RWPE2 (cell line): ENCODE data around the gene NTRK2.

Experiments used
- ATAC-seq: fragments of 200-7000 bp; cut with Tn5 transposase; 3 replicates; pipeline ENCODE4 v1.9.1; 2021; ENCODE audit warnings: low read depth
- DNase-seq: peaks from one replicate; pipeline ENCODE4 v3.0.0-alpha.2; 2020; ENCODE audit warnings: low spot score
- H3K27ac ChIP-seq: fragments of 450-650 bp; 2 replicates; pipeline ENCODE4 v1.5.1; 2017; ENCODE audit warnings: mild to moderate bottlenecking; ENCODE audit not compliant: poor library complexity, severe bottlenecking
- H3K27me3 ChIP-seq: fragments of 250-450 bp; sonication (Bioruptor Pico); 2 replicates; pipeline ENCODE4 v1.5.1; 2021; ENCODE audit warnings: mild to moderate bottlenecking, moderate library complexity; ENCODE audit not compliant: insufficient read depth, poor library complexity, severe bottlenecking
- H3K36me3 ChIP-seq: fragments of 250-450 bp; sonication (Bioruptor Pico); 2 replicates; pipeline ENCODE4 v1.5.1; 2020; ENCODE audit warnings: low read depth, mild to moderate bottlenecking, moderate library complexity
- H3K4me1 ChIP-seq: fragments of 250-450 bp; sonication (Bioruptor Pico); 2 replicates; pipeline ENCODE4 v1.5.1; 2021; ENCODE audit warnings: mild to moderate bottlenecking, moderate library complexity; ENCODE audit not compliant: insufficient read depth, poor library complexity, severe bottlenecking
- H3K4me3 ChIP-seq: fragments of 250-450 bp; sonication (Bioruptor Pico); 2 replicates; pipeline ENCODE4 v1.5.1; 2021; ENCODE audit warnings: mild to moderate bottlenecking, moderate library complexity; ENCODE audit not compliant: severe bottlenecking
- H3K9me3 ChIP-seq: fragments of 250-450 bp; sonication (Bioruptor Pico); 2 replicates; pipeline ENCODE4 v1.5.1; 2021; ENCODE audit warnings: mild to moderate bottlenecking, moderate library complexity; ENCODE audit not compliant: severe bottlenecking
- CTCF ChIP-seq: fragments of 450-650 bp; IDR thresholded peaks from one replicate; pipeline ENCODE4 v1.5.1; 2017; ENCODE audit warnings: mild to moderate bottlenecking, moderate library complexity; ENCODE audit not compliant: poor library complexity, severe bottlenecking

NTRK2 gene

DNA sequence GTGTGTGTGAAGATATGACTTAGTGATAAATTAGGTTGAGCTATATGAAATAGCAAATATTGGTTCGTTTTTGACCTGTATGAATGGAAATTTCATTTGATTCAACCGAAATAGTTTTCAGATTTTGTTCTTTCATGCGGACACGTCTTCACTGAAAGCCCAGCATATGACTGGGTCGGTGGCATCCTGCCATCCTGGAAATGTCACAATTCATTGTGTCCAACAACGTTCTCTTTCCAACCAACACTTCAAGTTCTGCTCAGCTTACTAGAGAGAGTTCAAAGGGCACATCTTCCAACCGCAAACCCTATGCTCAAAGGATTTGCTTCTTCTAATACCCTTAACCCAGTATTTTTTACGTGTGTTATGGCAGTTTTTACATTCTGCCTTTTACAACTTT is 252.5 kb downstream of the NTRK2 start:
- no peak for TF ChIP-seq CTCF
- no peaks in the 10 kb centered on the region for H3K9me3 ChIP-seq
- no peak overlapping the region for H3K27ac ChIP-seq
- no peak overlapping the region for H3K4me3 ChIP-seq
- H3K4me1 ChIP-seq, result no peaks in the 10 kb centered on the region
- H3K27me3 ChIP-seq, result no peaks in the 10 kb centered on the region
- ATAC-seq (no peak), DNase-seq (no peak)
- no peaks in the 10 kb centered on the region for H3K36me3 ChIP-seq

DNA sequence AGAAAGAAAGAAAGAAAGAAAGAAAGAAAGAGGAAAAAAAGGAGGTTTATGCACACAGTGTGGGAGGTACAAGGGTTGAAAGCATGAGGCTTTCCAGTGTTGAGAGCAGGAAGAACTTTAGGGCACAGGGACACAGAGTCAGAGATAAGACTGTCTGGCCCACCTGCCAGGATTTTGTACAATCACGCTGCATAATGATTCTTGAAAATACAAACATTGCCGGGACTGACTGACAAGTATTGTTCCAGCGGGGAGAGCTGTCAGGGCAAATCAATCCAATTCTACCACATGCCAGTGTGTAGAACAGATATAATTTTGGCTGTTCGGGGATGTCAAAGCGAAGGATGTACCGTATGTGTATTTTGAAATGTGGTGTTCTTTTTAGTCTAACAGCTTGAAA is 254.7 kb downstream of the NTRK2 start:
- H3K4me3 ChIP-seq, result no peak overlapping the region
- ATAC-seq, result no peak
- no peak for DNase-seq
- H3K4me1 ChIP-seq, result no peaks in the 10 kb centered on the region
- TF ChIP-seq CTCF, result no peak
- no peak overlapping the region for H3K27ac ChIP-seq
- no peaks in the 10 kb centered on the region for H3K9me3 ChIP-seq
- H3K27me3 ChIP-seq, result no peaks in the 10 kb centered on the region
- no peaks in the 10 kb centered on the region for H3K36me3 ChIP-seq

GRCh38 chr9:84925225-84925872 is 255.8 kb downstream of the NTRK2 start:
- DNase-seq (no peak), ATAC-seq (no peak)
- TF ChIP-seq CTCF, result no peak
- H3K9me3 ChIP-seq, result no peaks in the 10 kb centered on the region
- no peak overlapping the region for H3K4me3 ChIP-seq
- no peaks in the 10 kb centered on the region for H3K36me3 ChIP-seq
- H3K27me3 ChIP-seq, result no peaks in the 10 kb centered on the region
- H3K27ac ChIP-seq, result no peak overlapping the region
- H3K4me1 ChIP-seq, result no peaks in the 10 kb centered on the region

DNA sequence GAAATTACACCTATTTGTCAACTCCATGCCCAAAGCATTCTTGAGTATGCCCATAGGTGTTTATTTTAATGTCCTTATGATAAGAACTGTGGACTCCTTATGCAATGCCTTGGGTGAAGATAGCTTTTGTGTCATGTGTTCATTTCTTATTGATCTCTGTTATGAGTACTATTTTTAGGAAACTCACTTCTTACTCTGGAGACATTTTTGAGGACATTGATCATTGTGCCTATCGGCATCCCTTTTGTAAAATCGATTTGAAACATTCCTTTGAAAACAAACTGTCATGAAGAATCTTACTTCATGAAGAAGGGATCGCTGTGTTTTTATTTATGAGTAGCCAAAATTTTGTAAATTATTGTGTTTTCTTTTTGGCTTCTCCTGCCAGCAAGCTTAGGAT is 257.3 kb downstream of the NTRK2 start:
- Histone ChIP-seq H3K27ac (no peak overlapping the region), H3K36me3 (no peaks in the 10 kb centered on the region), H3K4me1 (no peaks in the 10 kb centered on the region), H3K9me3 (no peaks in the 10 kb centered on the region), H3K27me3 (no peaks in the 10 kb centered on the region), H3K4me3 (no peak overlapping the region)
- no peak for TF ChIP-seq CTCF
- no peak for ATAC-seq
- no peak for DNase-seq

- Histone ChIP-seq H3K4me3 (no peak overlapping the region), H3K27ac (no peak overlapping the region), H3K27me3 (no peaks in the 10 kb centered on the region), H3K9me3 (no peaks in the 10 kb centered on the region), H3K4me1 (no peaks in the 10 kb centered on the region), H3K36me3 (no peaks in the 10 kb centered on the region)
- TF ChIP-seq CTCF, result no peak
- ATAC-seq (no peak), DNase-seq (no peak)
These were observed 258.9 kb downstream of the NTRK2 start for GRCh38 chr9:84928419-84928818.
